SK-N-SH (cell line): ENCODE results near the gene LCN10. TPM values are rescaled to one million over a fixed set of nuclear protein-coding genes. Genes with fewer than 3 reads are reported as not detected.
"Not testable (repeated sequence)": the region's sequence is repeated elsewhere in the genome, so short reads cannot be mapped to it uniquely, and the experiment has no call there.

Source experiments
- CTCF ChIA-PET: fragments of 300-600, 350-600 bp; formaldehyde crosslinking; extraction: SDS; loops from one replicate; lab custom pipeline; 2021; lab: Yijun Ruan, JAX
- POLR2A ChIA-PET: fragments of 350-600 bp; sonication (Branson Sonifier 250); formaldehyde crosslinking; extraction: SDS; loops from one replicate; lab custom pipeline; 2020; ENCODE audit warnings: antibody characterized with exemption, inconsistent platforms; lab: Yijun Ruan, JAX
- DNase-seq: peaks from one replicate; pipeline ENCODE4 v3.0.0; 2012
- H2AFZ ChIP-seq: fragments of 200-600 bp; sonication (generic); 2 replicates; pipeline ENCODE4 v1.8.1; 2016; ENCODE audit warnings: antibody characterized with exemption, mild to moderate bottlenecking, low read depth
- H3F3A ChIP-seq: fragments of 200-600 bp; sonication (generic); replicated peaks from 2 replicates; pipeline ENCODE3; 2016; ENCODE audit warnings: antibody characterized with exemption, mild to moderate bottlenecking; ENCODE audit not compliant: insufficient read depth
- H3K27ac ChIP-seq, 2 experiments: fragments of 200-500 bp in 1 of 2; fragments of 200-600 bp in 1 of 2; sonication (Bioruptor generic) in 1 of 2; sonication (generic), shearing (Covaris generic) in 1 of 2; 2 replicates each; pipeline versions ENCODE4 v1.5.1 to v1.6.1; 2014 to 2016; ENCODE audit warnings: low read depth in 2 of 2, inconsistent platforms in 1 of 2, low read length in 1 of 2, mild to moderate bottlenecking in 1 of 2, mixed read lengths in 1 of 2
- H3K27me3 ChIP-seq: fragments of 200-600 bp; sonication (generic), shearing (Covaris generic); 2 replicates; pipeline ENCODE4 v1.6.1; 2016; ENCODE audit warnings: mixed run types; ENCODE audit not compliant: insufficient read depth
- H3K36me3 ChIP-seq, 2 experiments: fragments of 200-500 bp in 1 of 2; fragments of 200-600 bp in 1 of 2; sonication (Bioruptor generic) in 1 of 2; sonication (generic) in 1 of 2; replicated peaks in 1 of 2; 2 replicates each; pipeline versions ENCODE3 to v1.5.1; 2014 to 2016; ENCODE audit warnings: low read length in 1 of 2, mild to moderate bottlenecking in 1 of 2; ENCODE audit not compliant: insufficient read depth in 2 of 2, control insufficient read depth in 1 of 2
- H3K4me1 ChIP-seq, 2 experiments: fragments of 200-500 bp in 1 of 2; fragments of 200-600 bp in 1 of 2; sonication (Bioruptor generic) in 1 of 2; sonication (generic), shearing (Covaris generic) in 1 of 2; 2 replicates each; pipeline versions ENCODE4 v1.5.1 to v1.6.1; 2014 to 2016; ENCODE audit warnings: low read depth in 1 of 2, low read length in 1 of 2, mixed run types in 1 of 2; ENCODE audit not compliant: insufficient read depth in 2 of 2, control insufficient read depth in 1 of 2
- H3K4me2 ChIP-seq: fragments of 200-600 bp; sonication (generic), shearing (Covaris generic); 2 replicates; pipeline ENCODE4 v1.6.1; 2017; ENCODE audit warnings: mixed run types
- H3K4me3 ChIP-seq, 2 experiments: fragments of 200-500 bp in 1 of 2; fragments of 200-600 bp in 1 of 2; sonication (Bioruptor generic) in 1 of 2; sonication (generic), shearing (Covaris generic) in 1 of 2; 2 replicates each; pipeline versions ENCODE4 v1.5.1 to v1.8.1; 2014 to 2016; ENCODE audit warnings: low read depth in 2 of 2, inconsistent platforms in 1 of 2, low read length in 1 of 2, mild to moderate bottlenecking in 1 of 2, mixed read lengths in 1 of 2, moderate library complexity in 1 of 2
- H3K79me2 ChIP-seq: fragments of 200-600 bp; sonication (generic); 2 replicates; pipeline ENCODE4 v1.8.1; 2017; ENCODE audit warnings: mild to moderate bottlenecking; ENCODE audit not compliant: insufficient read depth
- H3K9ac ChIP-seq: fragments of 200-600 bp; sonication (generic); 2 replicates; pipeline ENCODE4 v1.6.1; 2017; ENCODE audit warnings: mixed run types
- H3K9me2 ChIP-seq: fragments of 200-600 bp; sonication (generic); 2 replicates; pipeline ENCODE4 v1.6.1; 2017; ENCODE audit warnings: mixed run types
- H3K9me3 ChIP-seq: fragments of 200-600 bp; sonication (generic); 2 replicates; pipeline ENCODE4 v1.6.1; 2017; ENCODE audit warnings: mixed run types, mild to moderate bottlenecking, moderate library complexity
- H4K20me1 ChIP-seq: fragments of 200-600 bp; sonication (generic); 2 replicates; pipeline ENCODE4 v1.6.1; 2017; ENCODE audit warnings: mild to moderate bottlenecking, mixed run types; ENCODE audit not compliant: insufficient read depth
- ELF1 ChIP-seq: IDR thresholded peaks from 2 replicates; pipeline ENCODE4 v1.4.0; 2012
- FOSL2 ChIP-seq: IDR thresholded peaks from 2 replicates; pipeline ENCODE4 v1.4.0; 2012; ENCODE audit warnings: low read depth, mild to moderate bottlenecking, moderate library complexity, borderline replicate concordance
- FOXJ3 ChIP-seq: sonication (generic); formaldehyde crosslinking; IDR thresholded peaks from 2 replicates; pipeline ENCODE4 v1.5.1; 2020; ENCODE audit warnings: mild to moderate bottlenecking, missing genetic modification reagents
- FOXM1 ChIP-seq: IDR thresholded peaks from 2 replicates; pipeline ENCODE4 v1.4.0; 2012; ENCODE audit warnings: low read depth, mild to moderate bottlenecking
- GATA2 ChIP-seq: sonication (generic); formaldehyde crosslinking; IDR thresholded peaks from 2 replicates; pipeline ENCODE4 v1.5.0; 2020; ENCODE audit warnings: mild to moderate bottlenecking, missing genetic modification reagents
- IRF3 ChIP-seq: fragments of 150-350 bp; IDR thresholded peaks from 2 replicates; pipeline ENCODE4 v1.6.1; 2016; ENCODE audit warnings: mild to moderate bottlenecking, low read depth, low read length
- MAX ChIP-seq: IDR thresholded peaks from 2 replicates; pipeline ENCODE4 v1.4.0; 2012; ENCODE audit warnings: low read depth
- MEF2A ChIP-seq: IDR thresholded peaks from 2 replicates; pipeline ENCODE4 v1.4.0; 2012; ENCODE audit warnings: low read depth, borderline replicate concordance
- NRF1 ChIP-seq: IDR thresholded peaks from 2 replicates; pipeline ENCODE4 v1.6.1; 2012; ENCODE audit warnings: low read depth, mild to moderate bottlenecking, low read length
- PBX3 ChIP-seq: IDR thresholded peaks from 2 replicates; pipeline ENCODE4; 2012
- POLR2AphosphoS5 ChIP-seq: IDR thresholded peaks from 2 replicates; pipeline ENCODE4 v1.6.1; 2012; ENCODE audit warnings: low read depth, low read length
- RAD21 ChIP-seq: IDR thresholded peaks from 2 replicates; pipeline ENCODE4 v1.6.1; 2012; ENCODE audit warnings: mild to moderate bottlenecking, low read length
- SIN3A ChIP-seq: IDR thresholded peaks from 2 replicates; pipeline ENCODE4 v1.6.1; 2012; ENCODE audit warnings: low read depth, mild to moderate bottlenecking, low read length, moderate library complexity, borderline replicate concordance
- SMC3 ChIP-seq: IDR thresholded peaks from 2 replicates; pipeline ENCODE4 v1.6.1; 2012; ENCODE audit warnings: low read depth, low read length, improper control_type of control experiment
- TCF12 ChIP-seq: IDR thresholded peaks from 2 replicates; pipeline ENCODE4 v1.4.0; 2012
- YY1 ChIP-seq: IDR thresholded peaks from 2 replicates; pipeline ENCODE4 v1.4.0; 2012; ENCODE audit warnings: low read depth, mild to moderate bottlenecking
- WGBS: methylation state at CpG from one replicate; pipeline ENCODE4 v1.1.6; 2017; ENCODE audit warnings: low lambda C conversion rate; 5-methylcytosine and 5-hydroxymethylcytosine counted together
- polyA plus RNA-seq, 3 experiments: library from polyadenylated mRNA; depleted of rRNA; stranded (reverse); fragments of >200 nt; gene quantifications; 2 replicates each; pipeline ENCODE4 v1.2.3, GENCODE V29; 2012

Gene LCN10
- polyA plus RNA-seq, 1 of the 3 experiments (the other 2 are of a cell fraction) = not detected

GRCh38 chr9:136790640-136791515 is 48.1 kb upstream of the LCN10 start, which contains the start of gene TMEM141 (continued):
- TF ChIP-seq NRF1 (peak; percentile 95), IRF3 (0 out of 2 replicates have a peak, but pooled peaks have one; percentile 4), MAX (peak; percentile 44), GATA2 (no peak), YY1 (no peak), MEF2A (no peak), RAD21 (no peak), FOXM1 (no peak), TCF12 (no peak), ELF1 (no peak), FOXJ3 (CRISPR knock-in tag) (no peak), PBX3 (no peak)

- Histone ChIP-seq H2AFZ (no peak overlapping the region), H3K9me2 (no peaks in the 10 kb centered on the region), H3K4me2 (no peak overlapping the region), H4K20me1 (peaks cover 5% of the 10 kb centered on the region; the same call in 1 of the 2 replicates), H3K4me3 (no peak overlapping the region), H3K36me3 (peaks cover 0 to 9% of the 10 kb centered on the region in 2 experiments), H3K9me3 (no peaks in the 10 kb centered on the region), H3K79me2 (peaks cover 11% of the 10 kb centered on the region), H3K4me1 (peaks cover 7 to 24% of the 10 kb centered on the region in 2 experiments), H3K27ac (no peak overlapping the region), H3F3A (peaks cover 9% of the 10 kb centered on the region), H3K27me3 (no peaks in the 10 kb centered on the region), H3K9ac (no peak overlapping the region)
- TF ChIP-seq FOXM1 (no peak), ELF1 (no peak), FOXJ3 (CRISPR knock-in tag) (no peak), SIN3A (no peak), IRF3 (no peak), MAX (no peak), SMC3 (no peak), MEF2A (no peak), FOSL2 (no peak), POLR2AphosphoS5 (no peak)
- ChIA-PET POLR2A (no interaction called here), CTCF (interaction anchor here (3.6 kb wide), 1 partner anchor 246 kb away, joined by 17 read pairs; no protein-coding TSS in a partner anchor)
- DNase-seq = no peak
- WGBS = 96% methylated on average over 1 of the region's 3 CpGs
Observed at GRCh38 chr9:136789523-136789937, 46.8 kb upstream of the LCN10 start.

GRCh38 chr9:136788644-136789522 is 46.1 kb upstream of the LCN10 start:
- DNase-seq, POLR2A ChIA-PET: not testable (repeated sequence)
- CTCF ChIA-PET = interaction anchor here (0.7 to 3.9 kb wide), 16 partner anchors 14 to 279 kb away, joined by 3 to 57 read pairs (median 5); partner anchors contain the start of genes AJM1, CLIC3, LCN8 and NPDC1

More at GRCh38 chr9:136788644-136789522, 46.1 kb upstream of the LCN10 start:
- H3K4me3 ChIP-seq, H3K27me3 ChIP-seq, H3K9me3 ChIP-seq, H3K36me3 ChIP-seq, H3K9me2 ChIP-seq, H3K27ac ChIP-seq, H3K4me2 ChIP-seq, H2AFZ ChIP-seq, H4K20me1 ChIP-seq, H3K9ac ChIP-seq: not testable (repeated sequence)
- Histone ChIP-seq H3K79me2 (peaks cover 11% of the 10 kb centered on the region), H3K4me1 (peaks cover 7 to 24% of the 10 kb centered on the region in 2 experiments), H3F3A (peaks cover 12% of the 10 kb centered on the region)
- WGBS = 77% methylated on average over 24 of the region's 27 CpGs
